NCI-H69 (cell line): ENCODE data around the gene TMEM26.
"Not testable (repeated sequence)": the region's sequence is repeated elsewhere in the genome, so short reads cannot be mapped to it uniquely, and the experiment has no call there.

Source experiments
- DNase-seq: peaks from one replicate; lab custom pipeline; 2025; lab: John Stamatoyannopoulos, UW

TMEM26 gene

DNA sequence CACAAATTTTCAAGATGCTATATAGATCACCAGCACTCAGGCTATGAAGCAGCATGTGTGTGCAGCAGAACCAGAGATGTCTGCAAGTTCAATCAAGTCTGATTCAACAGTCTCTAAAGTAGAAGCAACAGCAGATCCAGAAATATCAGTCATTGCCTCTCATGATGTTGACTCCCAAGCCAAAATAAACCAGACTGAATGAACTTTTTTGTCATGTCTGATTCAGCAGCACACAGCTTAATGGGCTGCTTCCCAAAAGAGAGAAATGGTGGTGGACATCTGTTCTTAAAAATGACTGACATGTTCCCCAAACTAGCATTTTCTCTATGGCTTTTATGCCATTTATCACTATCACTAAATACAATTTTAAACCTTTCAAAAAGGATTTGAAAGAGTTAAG, 53.8 kb downstream of the TMEM26 start:
- no peak for DNase-seq

DNA sequence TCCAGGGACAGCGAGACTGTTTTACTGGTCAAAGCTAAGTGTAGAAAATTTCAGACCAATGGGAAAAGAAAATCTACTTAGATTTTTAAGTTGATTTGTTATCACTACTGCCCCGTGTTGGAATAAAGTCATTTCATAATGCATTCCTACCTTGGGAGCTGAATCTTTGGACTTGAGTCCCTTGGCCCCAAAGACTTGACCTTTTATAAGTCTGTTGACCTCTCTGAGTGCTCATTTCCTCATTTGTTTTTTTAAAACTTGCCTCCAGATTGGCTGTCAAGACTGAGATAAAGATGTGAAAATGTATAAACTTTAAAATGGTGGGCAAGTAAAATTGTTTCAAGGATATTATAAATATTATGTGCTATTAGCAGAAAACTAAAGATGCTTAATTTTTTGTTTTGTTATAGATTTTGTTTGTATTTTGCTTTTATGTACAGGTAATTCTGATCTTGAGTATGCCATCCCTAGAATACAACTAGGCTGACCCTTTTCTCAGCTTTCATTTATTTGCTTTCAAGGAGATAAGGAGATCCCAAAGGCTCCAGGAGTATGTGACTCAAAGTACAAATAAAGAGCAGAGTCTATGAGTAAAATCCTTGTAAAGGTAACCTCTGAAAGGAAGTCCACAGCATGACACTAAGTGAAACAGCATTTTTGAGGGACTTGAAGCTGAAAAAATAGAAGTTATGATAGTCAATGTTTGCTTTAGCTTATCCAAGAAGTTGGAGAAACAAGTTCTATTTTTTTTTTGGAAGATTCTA, 54.6 kb downstream of the TMEM26 start:
- DNase-seq, result no peak

- DNase-seq, result no peak
Observed at GRCh38 chr10:61397175-61397986, 55.8 kb downstream of the TMEM26 start.

GRCh38 chr10:61391281-61391680, 61.9 kb downstream of the TMEM26 start:
- no peak for DNase-seq

GRCh38 chr10:61390851-61391250, 62.3 kb downstream of the TMEM26 start:
- no peak for DNase-seq

DNA sequence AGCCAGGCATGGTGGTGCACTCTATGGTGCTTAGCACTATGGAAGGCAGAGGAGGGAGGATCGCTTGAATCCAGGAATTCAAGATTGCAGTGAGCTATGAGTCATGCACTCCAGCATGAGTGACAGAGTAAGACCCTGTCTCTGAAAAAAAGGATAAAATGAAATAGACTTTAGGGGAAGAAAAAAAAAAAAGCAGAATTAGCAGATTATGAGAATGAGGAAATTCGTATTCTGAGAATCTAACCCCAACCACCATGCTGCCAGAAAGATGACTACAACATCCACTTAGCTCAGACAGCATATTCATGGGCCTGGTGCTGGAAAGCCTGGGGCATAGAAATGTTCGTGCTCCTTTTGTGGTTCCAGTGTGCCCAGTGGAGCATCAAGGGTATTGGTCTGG, 63.3 kb downstream of the TMEM26 start:
- no peak for DNase-seq

GRCh38 chr10:61388986-61389385, 64.2 kb downstream of the TMEM26 start:
- not testable (repeated sequence) for DNase-seq

DNA sequence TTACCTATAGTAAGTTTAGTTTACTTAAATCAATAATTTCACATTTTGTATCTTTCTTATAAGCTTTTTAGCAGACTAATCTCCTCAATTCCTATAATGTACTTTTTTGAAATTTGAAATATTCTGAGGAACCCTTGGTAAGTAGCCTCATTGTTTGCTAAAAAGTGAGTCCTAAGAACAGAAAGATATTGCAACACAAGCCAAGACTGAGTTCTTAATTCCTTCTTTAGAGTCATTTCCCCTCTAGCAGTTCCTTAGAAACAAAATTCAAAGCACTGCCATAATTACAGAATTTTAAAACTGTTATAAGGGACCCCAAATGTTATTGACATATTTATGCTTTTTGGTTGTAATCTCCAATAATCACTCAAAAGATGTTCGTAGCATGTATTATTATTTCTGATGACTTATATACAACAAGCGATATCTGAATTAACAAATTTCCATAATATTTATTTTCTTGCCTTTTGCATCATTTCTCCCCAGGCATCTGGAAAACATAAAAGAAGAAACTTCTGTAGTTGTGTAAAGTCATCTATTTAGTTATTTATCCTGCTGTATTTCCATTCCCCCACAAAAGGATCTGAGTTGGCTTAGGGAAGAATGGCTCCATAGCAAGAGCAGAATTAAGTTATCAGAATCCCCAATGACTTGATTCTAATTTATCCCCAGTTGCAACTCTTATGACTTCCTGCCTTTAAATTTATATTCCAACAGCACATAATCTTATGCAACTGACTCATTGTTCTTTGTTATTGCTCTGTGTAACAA, 67.8 kb downstream of the TMEM26 start:
- no peak for DNase-seq

GRCh38 chr10:61381153-61381552, 72.0 kb downstream of the TMEM26 start:
- DNase-seq, result not testable (repeated sequence)

DNA sequence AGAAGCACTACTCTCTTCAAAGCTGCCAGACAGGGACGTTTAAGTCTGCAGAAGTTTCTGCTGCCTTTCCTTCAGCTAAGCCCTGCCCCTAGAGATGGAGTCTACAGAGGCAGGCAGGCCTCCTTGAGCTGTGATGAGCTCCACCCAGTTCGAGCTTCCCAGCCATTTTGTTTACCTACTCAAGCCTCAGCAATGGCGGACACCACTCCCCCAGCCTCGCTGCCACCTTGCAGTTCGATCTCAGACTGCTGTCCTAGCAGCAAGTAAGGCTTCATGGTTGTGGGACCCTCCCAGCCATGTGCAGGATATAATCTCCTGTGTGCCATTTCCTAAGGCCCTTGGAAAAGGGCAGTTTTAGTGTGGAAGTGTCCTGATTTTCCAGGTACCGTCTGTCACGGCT, 74.3 kb downstream of the TMEM26 start:
- no peak for DNase-seq

GRCh38 chr10:61376908-61377368, 76.2 kb downstream of the TMEM26 start:
- DNase-seq, result no peak

DNA sequence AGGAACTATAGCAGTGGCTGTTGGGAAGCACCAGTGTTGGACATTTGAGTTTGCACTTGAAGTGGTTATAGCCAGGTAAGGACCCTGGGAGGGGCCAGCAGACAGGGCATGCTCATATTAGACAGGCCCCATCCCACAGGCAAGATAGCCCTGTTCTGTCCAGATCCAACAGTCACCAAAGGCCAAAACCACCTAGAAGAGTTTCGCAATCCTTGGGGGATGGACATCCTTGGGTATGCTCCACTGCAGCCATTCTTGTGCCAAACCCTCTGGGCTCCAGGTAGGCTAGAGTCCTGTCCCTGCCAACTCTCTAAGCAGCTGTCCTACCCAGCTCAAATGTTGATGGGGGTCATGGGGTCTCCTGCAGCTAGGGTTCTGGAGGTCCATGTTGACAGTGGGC, 76.8 kb downstream of the TMEM26 start:
- no peak for DNase-seq

DNA sequence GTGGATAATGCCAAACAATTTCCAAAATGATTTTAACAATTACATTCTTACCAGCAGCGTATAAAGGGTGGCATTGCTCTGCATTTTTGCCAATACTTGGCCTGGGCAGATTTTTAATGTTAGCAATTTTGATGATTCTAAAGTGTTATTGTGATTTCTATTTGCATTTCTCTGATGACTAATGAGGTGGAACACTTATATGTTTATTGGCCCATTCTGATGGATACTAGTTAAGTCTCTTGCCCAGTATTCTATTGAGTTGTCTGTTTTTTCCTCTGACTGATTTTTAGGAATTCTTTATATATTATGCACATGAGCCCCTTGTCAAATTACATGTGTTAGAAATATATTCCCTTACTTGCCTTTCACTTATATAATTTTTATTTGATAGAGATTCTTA, 86.8 kb downstream of the TMEM26 start:
- no peak for DNase-seq

DNA sequence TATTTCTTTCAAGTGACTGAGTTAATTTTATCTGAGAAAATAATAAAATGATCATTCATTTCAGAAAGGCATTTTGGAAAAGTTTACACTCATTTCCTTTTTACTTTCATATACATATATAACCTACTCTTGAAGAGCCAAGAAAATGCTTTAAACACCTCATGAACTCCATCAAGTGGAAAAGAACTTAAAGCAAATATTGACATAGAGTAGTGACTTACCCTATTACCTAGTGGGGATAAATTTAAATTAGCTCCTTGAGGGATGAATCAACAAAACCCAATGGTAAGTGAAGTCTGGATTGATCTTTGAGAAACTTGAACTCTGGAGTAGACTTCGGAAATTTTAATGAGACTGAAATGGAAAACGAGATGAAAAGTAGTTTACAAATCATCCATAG, 88.6 kb downstream of the TMEM26 start:
- no peak for DNase-seq

GRCh38 chr10:61363006-61363405, 90.2 kb downstream of the TMEM26 start:
- no peak for DNase-seq

DNA sequence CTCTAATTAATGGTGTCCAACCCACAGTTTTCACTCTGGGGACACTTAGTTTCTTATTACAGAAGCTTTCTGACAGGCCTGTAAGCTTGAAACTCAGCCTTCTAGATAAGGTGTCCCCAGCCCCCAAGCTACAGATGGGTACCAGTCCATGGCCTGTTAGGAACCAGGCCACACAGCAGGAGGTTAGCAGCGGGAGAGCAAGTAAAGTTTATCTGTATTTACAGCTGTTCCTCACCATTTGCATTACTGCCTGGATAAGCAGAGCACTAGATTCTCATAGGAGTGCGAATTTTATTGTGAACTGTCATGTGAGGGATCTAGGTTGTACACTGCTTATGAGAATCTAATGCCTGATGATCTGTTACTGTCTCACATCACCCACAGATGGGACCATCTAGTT, 93.7 kb downstream of the TMEM26 start:
- no peak for DNase-seq

DNA sequence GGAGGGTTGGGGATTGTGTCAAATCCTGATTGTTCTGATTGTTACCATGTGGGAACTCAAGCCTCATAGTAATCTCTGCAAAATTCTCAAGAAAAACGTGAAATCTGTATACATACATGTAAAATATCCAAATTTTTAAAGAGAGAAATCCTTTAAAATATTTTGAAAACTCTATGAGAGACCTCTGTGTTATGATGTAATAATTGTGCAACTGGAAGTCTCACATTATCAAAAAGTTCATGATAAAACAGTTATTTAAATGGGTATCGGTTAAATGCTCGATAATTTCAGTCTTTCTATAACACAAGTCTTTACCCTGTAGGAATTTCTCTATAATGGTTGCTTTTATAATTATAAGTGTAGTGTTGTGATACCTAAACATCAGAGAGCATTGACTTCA, 95.5 kb downstream of the TMEM26 start:
- no peak for DNase-seq
